ENCODE measurements around the gene COL27A1.

The COL27A1 gene
- total RNA-seq, result 1.9 to 2.7 reads per million in 2 donors

GRCh38 chr9:114155263-114155994 lies at the start of gene COL27A1:
TSS of gene COL27A1 (plus strand) at chr9:114155537. CDS start at chr9:114155951, 414 bp downstream.
- peak; percentile 71 for DNase-seq

- no peak for DNase-seq
These were observed 47.9 kb upstream of the COL27A1 start for GRCh38 chr9:114107286-114108001.

GRCh38 chr9:114108016-114108833 lies 47.1 kb upstream of the COL27A1 start:
- peak; percentile 37 for DNase-seq

GRCh38 chr9:114109124-114109523 lies 46.2 kb upstream of the COL27A1 start:
- no peak for DNase-seq

GRCh38 chr9:114110180-114110579 lies 45.2 kb upstream of the COL27A1 start:
- DNase-seq, result no peak

- DNase-seq, result no peak
These were observed 43.0 kb upstream of the COL27A1 start for GRCh38 chr9:114112325-114112724.

- no peak for DNase-seq
These were observed 42.4 kb upstream of the COL27A1 start for GRCh38 chr9:114112778-114113584.

- DNase-seq, result no peak
These were observed 41.0 kb upstream of the COL27A1 start for GRCh38 chr9:114114364-114114763.

GRCh38 chr9:114115654-114116125 lies 39.6 kb upstream of the COL27A1 start:
- DNase-seq, result no peak

- DNase-seq, result no peak
These were observed 39.1 kb upstream of the COL27A1 start for GRCh38 chr9:114116126-114116747.

GRCh38 chr9:114117614-114117995 lies 37.7 kb upstream of the COL27A1 start:
- no peak for DNase-seq

- no peak for DNase-seq
These were observed 37.1 kb upstream of the COL27A1 start for GRCh38 chr9:114117996-114118830.

GRCh38 chr9:114119242-114120191 lies 35.8 kb upstream of the COL27A1 start:
- DNase-seq, result no peak

- DNase-seq, result no peak
These were observed 34.9 kb upstream of the COL27A1 start for GRCh38 chr9:114120192-114121014.

GRCh38 chr9:114121227-114122135 lies 33.9 kb upstream of the COL27A1 start:
- no peak for DNase-seq

GRCh38 chr9:114122136-114123027 lies 33.0 kb upstream of the COL27A1 start:
- no peak for DNase-seq
